ENCODE results near the gene ACSL1.
"Not testable (repeated sequence)": the region's sequence is repeated elsewhere in the genome, so short reads cannot be mapped to it uniquely, and the experiment has no call there.

The ACSL1 gene

DNA sequence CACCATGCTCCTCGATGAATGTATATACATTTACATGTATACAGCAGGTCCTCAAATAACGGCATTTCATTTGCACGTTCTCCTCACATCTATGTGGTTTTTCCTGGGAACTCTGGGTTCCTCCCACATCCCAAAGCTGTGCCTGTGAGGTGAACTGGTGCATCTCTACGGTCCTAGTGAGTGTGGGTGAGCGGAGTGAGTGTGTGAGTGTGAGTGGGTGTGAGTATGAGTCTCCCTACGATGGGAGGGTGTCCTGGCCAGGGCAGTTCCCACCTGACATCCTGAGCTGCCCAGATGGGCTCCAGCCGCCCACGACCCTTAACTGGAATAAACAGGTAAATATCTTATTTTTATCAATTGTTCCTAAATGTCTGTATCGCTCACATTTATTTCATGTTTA lies 40.0 kb downstream of the ACSL1 start:
- DNase-seq (ENCODE audit: low read depth) = no peak

DNA sequence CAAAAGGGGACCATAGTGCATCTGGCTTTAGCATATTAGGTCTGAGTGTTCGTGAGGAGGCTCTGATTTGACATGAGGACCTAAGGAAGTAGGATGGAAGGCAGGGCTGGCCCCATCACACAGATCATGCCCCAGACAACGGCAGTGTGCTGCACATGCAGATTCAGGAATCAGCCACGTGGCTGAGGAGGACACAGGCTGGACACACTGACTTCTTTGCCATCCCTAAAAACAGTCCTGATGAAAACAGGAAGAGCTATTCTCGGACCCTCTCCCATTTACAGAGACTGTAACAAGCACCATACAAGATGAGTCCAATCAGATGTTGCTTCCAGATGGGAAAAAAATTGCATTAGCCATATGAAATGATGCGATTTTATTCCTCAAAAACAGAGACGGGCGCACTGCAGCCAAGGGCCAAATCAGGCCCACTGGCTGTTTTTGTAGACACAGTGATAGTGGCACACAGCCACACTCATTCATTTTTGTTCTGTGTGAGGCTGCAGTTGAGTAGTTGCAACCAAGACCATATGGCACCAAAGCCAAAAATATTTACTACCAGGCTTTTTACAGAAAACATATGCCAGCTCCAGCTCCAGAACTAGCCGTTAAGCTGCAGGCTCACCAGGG lies 41.0 kb downstream of the ACSL1 start:
- no peak for DNase-seq (ENCODE audit: low read depth)

DNA sequence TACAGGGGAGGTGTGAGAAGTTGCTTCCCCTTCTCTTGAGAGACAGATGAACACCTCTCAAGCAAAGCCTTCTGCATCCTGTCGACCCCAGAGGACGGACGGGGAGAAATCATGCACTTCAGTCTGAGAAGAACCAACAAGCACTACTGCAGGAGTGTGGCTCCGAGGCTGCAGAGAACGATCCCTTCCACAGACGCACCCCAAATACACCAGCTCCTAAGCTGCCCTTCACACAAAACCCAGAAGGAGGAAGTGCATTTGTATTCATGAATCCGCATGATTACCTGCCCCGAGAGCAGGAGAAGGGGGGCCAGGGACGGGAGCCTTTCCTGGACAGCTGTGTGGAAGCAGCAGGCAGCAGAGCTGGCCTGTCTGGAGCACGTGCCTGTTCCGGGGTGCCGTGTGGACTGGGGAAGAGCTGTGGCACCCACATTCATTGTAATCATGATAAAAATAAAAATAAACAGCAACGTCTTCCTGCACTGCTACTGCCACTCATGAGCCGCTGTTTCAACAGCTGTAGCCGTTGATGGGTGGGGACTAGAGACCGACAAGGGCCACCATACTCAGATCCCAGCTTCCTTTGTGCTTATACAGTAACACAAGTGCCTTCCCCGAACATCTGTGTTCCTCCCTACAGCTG lies 42.9 kb downstream of the ACSL1 start:
- DNase-seq (ENCODE audit: low read depth) = no peak

DNA sequence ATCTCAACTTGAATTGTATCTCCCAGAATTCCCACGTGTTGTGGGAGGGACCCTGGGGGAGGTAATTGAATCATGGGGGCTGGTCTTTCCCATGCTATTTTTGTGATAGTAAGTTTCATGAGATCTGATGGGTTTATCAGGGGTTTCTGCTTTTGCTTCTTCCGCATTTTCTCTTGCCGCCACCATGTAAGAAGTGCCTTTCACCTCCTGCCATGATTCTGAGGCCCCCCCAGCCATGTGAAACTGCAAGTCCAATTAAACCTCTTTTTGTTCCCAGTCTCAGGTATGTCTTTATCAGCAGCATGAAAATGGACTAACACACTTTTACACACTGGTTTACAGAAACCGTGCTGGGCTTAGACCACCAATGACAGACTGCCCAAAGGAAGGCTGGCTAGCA lies 46.6 kb downstream of the ACSL1 start:
- DNase-seq (ENCODE audit: low read depth) = not testable (repeated sequence)

DNA sequence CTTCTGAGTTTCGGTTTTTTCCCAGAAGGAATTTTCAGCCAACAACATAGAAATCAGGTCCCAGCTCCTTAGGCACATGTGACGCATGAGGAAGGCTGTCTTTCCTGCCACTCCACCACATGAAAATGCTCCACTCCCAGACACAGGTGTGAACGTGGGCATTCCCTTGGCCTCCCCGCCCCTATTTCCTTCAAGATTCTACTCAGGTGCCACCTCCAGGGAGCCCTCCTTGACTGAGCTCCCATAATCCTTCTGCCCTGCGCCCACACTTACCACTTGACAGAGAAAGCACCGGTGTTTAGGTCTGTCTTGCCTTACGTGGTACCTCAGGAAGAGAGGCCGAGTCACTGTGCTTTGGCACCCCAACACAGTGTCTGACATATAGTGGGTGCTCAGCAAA lies 47.4 kb downstream of the ACSL1 start:
- DNase-seq (ENCODE audit: low read depth) = no peak

DNA sequence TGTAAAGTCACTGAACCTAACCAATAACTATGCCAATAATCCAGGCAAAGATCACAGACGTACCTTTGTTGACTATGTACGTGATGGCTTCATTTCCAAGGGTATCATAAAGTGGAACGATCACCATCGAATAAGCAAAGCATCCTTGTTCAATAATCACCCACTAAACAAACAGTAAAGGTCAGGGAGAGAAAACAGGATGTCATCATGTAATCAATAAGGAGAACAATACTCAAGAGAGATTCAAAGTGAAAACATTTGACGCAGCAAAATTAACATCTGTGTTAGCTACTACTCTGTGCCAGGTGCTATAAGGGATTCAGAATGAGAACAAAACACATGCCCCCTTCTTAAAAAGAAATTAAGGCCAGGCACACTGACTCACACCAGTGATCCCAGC lies 48.9 kb downstream of the ACSL1 start:
- no peak for DNase-seq (ENCODE audit: low read depth)

DNA sequence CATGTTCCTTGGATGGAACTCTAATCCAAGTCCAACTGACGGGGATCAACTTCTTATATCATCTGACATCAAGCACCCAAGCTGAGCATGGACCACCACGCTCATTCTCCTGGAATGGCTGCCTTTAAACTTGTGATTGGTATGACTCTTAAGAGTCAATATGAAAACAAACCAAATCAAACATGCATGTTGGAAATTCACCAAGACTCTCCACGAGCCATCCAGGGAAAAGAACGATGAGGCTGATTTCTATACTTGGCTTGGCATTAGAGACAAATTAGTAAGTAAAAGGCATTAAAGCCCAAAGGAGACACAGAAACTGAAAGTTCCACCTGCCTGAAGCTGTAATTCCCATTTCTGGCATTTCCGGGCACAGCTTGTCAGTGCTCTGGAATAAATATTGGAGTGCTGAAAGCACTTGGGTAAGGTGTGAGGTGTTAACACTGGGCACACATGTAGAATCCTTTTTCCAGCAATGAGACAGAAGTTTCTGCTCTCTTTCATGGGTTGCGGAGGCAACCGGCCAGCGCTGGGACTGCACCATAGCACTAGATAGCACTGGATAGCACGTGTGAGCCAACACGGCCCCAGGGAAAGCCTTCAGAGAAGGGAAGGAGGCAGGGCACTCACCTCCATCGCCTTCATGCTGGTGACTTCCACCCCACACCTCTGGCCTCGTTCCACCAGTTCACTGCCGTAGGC lies 49.8 kb downstream of the ACSL1 start:
- DNase-seq (ENCODE audit: low read depth) = no peak

DNA sequence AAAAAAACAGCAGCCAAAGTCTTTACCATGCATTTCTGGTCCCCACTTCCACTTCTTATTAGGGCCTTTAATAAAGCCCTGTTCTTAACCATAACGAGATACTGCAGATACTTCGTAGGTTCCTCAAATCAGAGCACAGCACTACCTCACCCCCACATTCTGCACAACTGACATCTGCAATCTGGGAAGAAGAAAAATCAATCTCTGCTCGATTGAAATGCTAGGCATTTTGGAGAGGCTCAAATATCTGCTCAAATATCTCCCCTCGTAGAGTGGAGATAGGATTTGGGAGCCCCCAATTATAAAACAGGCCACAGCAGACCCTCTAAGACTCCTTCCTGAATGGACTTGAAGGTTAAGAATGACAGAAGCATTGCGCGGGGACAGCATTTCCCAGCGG lies 51.6 kb downstream of the ACSL1 start:
- no peak for DNase-seq (ENCODE audit: low read depth)

DNA sequence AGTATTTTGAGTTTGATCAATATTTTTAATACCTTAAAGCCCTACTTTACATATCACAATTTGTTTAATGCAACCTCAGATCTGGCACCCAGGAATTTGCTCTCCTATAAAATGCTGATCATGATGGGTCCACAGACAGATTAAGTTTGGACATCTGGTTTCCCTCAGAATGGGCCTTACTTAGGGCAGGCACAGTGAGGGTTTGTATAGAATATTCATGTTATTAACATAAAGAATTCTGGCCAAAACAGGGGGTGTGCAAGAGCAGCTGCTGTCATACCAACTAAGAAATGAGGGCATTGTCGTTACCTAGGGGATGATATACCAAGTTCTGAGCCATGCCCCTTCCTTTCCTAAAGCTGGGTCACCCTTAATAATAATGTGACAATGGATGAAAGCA lies 54.4 kb downstream of the ACSL1 start:
- no peak for DNase-seq (ENCODE audit: low read depth)

DNA sequence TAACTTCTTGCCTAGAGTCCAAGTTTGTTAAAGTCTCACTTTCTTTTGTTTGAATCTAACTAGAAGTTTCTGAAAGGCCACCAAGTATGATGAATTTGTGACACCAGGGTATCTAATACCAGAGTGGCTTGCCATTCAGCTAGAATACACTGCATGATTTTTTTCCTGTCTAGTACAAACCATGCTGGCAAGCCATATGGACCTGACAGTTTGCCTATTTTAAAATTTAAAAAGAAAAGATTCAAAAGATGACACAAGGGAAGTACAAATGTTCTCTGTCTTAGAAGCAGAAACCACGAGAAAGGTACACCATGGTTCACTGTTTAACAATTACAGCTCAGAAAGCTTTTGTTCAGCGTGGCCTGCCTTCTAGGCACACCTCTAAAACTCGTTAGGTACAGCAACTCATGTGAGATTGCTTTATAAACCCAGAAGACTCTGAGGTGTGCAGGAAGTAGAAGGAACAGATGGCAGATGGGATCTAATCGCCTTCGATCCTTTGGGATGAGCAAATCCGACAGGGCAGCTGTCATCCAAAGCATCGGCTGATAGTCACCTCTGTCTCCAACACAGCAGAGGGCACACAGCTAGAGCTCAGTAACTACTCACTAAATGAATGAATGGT lies 56.5 kb downstream of the ACSL1 start:
- DNase-seq (ENCODE audit: low read depth) = no peak

DNA sequence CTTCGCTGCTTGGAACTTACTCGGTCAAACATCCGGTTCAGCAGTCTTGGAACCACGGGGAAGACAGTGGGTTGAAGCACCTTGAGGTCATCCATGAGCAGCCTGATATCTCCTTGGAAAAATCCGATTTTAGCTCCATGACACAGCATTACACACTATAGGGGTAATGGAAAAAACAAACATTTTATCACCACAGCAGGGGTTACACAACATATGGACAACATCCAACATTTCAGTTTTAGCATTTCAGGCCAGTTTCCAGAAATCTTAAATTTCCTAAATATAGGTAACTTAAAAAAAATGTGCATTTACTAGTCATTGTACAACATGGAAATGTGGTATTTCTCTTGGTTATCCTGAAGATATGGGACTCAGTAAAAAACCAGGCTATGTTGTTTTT lies 57.5 kb downstream of the ACSL1 start:
- no peak for DNase-seq (ENCODE audit: low read depth)

DNA sequence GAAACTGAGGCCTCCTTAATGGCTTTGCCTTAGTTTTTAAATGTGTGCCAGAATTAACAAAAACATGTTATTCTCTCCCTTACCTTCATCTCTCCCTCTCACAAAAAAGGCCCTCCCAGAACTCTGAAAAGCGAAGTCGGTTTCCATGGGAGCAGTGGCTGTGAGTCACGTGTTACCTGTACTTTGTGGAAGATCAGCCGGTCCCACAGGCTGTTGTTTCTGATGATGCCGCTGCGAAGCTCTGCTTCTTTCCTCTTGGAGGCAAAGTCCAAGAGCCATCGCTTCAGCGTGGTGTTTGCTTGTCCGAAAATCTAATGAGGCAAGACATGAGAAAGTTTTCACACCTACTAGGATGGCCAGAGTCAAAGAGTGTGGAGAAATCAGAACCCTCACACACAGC lies 59.3 kb downstream of the ACSL1 start:
- no peak for DNase-seq (ENCODE audit: low read depth)

DNA sequence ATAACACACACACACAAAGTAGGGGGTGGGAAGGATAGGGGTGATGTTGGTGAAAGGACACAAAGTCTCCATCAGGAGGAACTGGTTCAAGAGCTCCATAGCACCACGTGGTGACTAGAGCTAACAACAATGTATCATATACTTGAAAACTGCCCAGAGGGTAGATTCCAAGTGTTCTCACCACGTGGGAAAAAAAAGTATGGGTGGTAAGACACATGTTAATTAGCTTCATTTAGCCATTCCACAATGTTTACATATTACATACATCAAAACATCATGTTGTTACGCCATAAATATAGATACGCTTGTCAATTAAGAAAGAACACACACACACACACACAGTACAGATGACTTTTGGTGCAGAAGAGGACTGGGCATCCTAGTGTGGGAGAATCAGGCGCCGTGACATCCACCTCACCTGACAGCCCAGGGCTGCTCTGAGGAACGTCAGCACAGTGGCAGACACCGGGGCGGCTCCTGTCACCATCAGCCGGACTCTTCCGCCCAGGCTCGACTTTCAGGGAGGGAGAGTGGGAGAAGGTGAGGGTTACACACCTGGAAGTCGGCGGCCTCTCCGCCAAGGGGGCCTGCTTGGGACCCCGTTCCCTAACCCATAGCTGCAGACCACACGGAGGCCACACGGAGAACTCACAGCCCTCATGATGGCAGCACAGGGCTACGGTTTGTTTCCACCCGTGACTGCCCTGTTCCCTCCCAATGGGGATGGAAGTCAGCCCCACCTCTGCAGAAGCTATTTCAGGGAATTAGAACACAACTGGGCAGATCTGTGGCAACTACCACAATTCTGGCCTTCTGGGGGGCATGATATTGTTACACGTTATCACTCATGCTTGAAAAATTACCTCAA lies 60.1 kb downstream of the ACSL1 start:
- no peak for DNase-seq (ENCODE audit: low read depth)

DNA sequence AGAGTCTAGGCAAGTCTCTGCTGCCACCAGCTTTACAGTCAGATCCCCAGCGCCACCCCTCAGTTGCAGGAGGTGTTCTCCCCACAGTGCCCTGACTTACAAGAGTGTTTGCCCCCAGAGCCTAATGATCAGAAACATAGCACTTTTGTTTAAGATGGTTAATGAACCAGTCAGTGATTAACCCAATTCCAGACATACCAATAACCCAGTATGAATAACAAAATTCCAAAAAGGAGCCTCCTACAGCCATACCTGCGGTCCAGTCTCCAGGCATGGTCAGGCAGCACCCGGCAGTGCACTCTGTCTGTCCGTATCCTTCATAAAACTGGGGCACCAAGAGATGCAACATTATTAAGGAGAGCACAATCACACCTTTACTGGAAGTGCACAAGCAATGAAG lies 61.2 kb downstream of the ACSL1 start:
- DNase-seq (ENCODE audit: low read depth) = no peak

DNA sequence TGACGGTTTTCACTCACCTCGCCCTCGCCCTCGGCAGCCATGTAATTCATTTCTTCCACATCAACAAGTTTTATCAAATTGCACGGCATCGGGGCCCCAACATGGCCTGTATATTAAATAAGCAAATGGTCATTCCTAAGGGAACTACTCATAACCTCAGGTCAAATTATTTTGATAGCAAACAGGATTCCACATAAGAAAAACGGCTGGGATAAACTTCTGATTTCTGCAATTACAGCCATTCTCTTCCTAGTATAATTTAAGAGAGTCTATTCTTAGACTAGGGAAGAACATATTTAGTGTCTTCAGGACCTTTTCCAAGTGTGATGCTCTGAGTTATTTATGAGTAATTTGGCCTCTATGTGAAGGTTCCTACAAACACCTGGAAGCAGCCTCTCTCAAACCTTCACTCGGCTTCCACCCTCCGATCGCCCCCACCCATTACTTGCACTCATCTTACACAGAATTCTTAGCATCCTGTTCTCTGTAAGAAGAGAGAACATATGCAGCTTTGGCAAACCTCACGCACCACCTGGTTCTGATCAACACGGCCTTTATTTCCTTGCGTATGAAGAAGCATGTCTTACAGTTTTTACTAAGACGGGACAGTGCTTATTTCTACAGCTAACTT lies 62.5 kb downstream of the ACSL1 start:
- DNase-seq (ENCODE audit: low read depth) = no peak

DNA sequence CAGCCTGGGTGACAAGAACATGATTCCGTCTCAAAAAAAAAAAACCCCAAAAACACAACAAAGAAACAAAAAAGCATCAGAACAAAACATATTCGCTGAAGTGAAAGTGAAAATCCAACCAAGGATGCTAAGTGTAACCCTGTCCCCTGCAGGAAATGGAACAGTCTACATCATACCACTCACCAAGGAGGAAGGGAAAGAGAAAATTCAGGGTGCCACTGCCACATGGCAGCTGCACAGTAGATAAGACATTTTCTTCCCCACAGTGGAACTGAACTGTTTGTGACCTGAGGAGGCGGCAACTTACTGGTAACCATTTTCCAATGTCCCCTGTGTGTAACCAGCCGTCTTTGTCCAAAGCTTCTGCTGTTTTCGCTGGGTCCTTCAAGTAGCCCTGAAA lies 63.7 kb downstream of the ACSL1 start:
- no peak for DNase-seq (ENCODE audit: low read depth)

DNA sequence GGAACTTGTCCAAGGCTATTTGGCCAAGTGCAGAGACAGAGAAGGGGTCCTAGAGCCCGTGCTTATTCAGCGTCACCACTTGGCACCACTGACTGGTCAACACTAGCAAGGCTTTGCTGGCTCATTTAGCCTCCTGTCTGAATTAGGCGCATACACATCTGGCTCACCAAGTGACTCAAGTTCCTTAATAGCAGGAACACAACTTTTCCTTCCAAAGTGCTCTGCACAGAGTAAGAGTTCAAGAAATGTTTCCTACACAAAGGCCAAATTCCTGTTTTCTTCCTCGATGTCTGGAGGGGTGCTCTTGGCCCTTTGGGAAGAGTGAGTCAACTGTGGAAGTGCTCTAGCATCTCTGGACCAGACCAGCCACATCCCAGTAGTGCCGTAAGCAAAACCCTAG lies 65.1 kb downstream of the ACSL1 start:
- DNase-seq (ENCODE audit: low read depth) = no peak

DNA sequence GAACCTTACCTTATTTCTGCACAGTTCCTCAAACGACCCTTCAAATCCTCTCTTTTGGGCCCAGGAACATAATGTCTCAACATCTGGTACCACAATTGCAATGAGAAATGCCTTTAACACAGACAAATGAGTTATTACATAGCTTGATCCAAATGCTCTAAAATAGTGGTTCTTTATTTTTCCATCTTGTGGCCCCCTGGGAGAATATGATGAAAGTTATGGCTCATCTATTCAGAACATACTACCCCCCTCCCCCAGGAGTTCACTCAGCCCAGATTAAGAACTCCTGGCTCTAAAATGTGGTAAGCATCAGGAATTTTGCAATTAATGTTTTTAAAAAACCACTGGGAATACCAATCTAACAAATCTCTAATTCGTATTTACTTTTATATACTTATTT lies 68.0 kb downstream of the ACSL1 start:
- no peak for DNase-seq (ENCODE audit: low read depth)

DNA sequence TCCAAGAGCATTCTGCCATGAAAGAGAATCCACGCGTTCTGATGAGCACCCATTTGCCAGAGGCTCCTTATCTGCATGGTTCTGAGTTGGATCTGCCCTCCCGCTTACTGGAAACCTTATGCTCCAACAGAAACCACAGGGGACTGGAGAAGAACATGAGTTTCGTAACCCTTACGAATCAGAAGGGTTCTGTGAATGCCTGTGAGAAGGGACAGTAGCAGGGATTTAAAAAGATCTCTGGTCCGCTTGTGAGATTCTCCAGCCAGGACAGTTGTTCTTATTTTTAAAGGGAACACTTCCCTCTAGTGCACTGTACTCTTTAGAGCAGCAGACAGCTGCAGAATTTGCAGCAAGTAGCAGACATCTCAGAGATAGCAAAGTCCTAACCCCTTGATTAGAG lies 69.4 kb downstream of the ACSL1 start:
- no peak for DNase-seq (ENCODE audit: low read depth)

DNA sequence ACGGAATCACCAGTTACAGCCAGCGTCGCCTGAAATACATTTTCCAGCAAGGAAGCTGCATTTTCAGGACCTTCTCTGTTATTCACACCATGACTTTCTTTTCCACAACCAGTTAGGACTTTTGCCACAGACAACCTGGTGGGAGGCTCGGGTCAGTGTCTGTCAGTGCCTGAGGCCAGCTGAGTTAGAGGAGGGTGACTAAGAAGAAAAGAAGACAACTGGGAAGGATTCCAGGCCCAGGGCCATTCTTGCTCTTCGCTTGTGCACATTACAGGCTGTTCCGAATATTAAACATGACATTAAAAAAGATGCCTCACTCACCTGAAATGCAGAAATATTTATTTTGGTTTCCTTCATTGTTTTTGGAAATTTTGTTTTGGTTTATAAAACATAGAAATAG lies 70.5 kb downstream of the ACSL1 start:
- no peak for DNase-seq (ENCODE audit: low read depth)

DNA sequence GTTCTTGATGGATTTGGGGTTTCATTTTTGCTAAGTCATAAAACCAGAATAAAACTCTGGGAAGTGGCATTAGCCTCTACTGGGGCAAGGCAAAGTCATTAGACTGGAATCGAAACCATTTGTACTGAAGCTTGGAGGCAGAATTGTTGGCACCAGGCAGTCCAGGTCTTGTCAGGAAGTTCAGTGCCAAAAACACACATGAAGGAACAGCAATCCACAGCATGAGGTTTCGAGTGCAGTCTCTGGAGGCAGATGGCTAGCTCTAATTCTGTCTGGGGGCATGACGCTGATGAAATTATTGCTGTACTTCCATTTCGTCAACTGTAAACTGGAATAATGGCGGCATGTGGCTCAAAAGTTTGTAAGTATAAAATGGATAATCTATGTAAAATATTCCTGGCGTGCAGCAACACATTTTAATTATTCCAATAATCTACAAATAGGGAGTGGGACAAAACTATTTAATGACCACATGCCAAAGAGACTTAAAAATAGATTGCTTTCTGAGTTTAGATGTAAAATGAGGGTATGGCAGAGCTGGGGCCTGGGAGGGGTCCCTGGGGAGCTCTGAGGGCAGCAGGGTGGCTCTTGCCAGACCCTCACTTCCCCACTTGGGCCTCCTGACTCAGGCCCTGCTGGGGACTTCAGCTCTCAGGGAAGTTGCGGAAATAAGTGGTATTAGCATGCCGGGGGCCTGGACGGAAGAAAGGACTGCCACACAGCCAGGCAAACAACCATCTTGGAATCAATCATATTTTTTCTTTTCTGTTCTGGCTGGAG lies 73.1 kb downstream of the ACSL1 start:
- no peak for DNase-seq (ENCODE audit: low read depth)
